Measurements from ENCODE around the gene SEMA3E.
"Not testable (repeated sequence)": the region's sequence is repeated elsewhere in the genome, so short reads cannot be mapped to it uniquely, and the experiment has no call there.

The SEMA3E gene

DNA sequence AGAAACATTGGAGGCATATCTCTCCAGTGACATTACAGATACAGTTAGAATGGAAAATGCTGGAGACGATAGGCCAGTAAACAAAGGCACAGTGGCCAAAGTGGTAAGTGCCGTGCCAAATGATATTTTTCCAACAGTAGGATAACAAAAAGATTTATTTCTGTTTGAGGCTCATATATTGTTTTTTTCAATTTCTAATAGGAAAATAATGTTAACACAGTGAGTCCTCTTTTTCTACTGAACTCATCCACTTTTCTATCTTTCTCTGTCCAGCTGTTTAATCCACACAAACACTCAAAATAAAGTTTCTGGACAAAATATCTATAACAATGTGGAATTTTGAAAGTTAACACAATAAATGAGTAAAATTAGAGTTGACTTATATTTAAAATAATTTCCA is 201.3 kb downstream of the SEMA3E start:
- DNase-seq, result no peak

DNA sequence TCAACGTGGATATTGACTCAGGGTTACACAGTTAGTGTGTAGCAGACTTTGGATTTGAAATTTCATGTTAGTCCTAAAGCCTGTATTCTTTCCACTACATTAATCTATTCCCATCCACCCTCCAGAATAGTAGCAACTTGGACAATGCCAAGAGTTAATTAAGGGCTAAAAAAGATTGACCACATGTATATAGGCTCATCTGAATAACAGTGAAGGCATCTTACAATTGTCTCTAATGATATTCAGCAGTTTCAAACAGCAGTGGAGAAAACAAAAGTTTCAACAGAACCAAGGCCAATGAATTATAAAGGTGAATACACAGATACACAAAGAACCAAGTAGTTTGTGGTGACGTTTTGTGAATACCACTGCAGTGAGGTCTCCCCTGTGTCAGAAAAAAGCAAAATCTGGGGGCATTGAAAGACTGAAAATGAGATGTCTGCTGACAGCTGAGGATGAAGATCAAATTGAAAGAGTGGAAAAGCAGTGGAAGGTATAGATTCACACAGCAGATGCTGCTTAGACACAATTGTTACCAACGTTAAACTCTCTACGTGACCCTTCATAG is 202.8 kb downstream of the SEMA3E start:
- DNase-seq, result no peak

DNA sequence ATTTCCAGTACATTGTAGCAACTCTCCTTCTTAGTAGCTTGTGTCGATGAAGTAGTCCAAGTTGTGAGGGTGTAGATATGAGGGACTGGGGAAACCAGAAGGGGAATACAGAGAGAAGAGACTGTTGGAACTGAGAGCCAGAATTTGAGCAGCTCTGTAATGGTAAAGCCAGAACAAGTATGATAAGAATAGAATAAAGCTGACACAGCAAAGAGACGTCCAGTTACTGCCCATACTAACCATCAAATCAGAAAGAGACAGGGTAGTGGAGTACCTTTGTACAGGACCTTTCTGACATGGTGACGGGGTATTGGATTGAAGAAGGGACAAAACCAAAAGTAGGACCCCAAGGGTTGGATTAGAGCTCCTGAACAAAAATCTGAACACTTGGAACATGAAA is 206.0 kb downstream of the SEMA3E start:
- DNase-seq, result no peak

DNA sequence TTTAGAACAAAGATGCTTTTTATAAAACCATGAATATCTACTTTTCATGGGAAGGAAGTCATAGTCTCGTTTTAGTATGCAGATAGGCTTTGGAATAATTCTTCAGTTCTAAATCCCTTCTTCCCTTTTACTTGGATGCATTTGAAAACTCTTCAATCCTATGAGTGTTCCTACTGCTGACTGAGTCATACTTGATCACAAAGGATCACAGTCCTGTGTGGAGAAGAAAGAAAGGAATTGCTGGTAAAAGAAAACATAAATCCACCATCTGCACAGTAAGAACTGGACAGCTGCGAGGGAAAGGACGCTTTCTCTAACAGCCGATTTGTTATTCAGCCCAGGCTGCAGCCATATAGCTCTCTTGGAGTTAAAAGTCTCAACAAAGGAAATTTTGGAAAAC is 209.9 kb downstream of the SEMA3E start:
- no peak for DNase-seq

DNA sequence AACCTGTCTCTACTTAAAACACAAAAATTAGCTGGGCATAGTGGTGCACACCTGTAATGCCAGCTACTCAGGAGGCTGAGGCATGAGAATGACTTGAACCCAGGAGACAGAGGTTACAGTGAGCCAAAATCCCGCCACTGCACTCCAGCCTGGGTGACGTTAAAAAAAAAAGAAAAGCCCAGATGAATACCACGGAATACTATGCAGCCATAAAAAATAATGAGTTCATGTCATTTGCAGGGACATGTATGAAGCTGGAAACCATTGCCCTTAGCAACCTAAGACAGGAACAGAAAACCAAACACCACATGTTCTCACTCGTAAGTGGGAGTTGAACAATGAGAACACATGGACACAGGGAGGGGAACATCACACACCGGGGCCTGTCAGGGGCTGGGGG is 218.7 kb downstream of the SEMA3E start:
- DNase-seq, result not testable (repeated sequence)

DNA sequence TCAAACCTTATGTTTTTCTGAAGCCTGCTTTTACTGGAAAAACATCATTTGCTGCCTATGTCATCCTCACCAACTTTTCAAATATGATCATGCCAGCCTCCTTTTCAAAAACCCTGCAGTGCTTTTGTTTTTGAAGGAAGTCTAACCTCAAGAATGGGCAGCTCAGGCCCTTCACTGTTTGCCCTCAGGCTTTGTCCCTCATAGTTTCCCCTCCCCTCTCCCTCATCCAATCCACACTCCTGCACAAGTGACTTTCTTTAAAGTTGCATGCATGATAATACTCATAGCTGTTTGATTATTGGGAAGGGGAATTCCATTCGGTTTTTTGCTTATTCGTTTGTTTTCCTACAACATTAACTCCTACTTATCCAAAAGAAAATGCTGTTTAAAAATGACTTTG is 219.4 kb downstream of the SEMA3E start:
- DNase-seq, result no peak

DNA sequence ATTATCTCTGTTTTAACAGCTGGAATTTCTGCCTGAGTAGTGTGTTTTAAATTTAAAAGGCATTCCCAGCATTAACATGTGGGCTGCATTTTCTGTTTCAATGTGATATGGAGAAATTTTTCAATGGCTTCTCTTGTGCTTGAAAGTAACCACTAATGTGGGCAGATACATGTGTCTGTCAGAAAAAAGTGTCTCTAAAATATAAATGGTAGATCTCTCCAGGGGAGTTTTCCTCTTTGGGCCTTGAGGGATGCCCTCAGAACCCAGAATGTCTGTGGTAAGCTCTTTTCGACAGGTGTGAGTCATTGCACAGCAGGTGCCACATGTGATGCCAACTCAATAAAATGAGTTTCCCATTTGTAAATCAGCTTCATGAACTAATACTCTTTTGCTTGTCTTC is 221.1 kb downstream of the SEMA3E start:
- no peak for DNase-seq

DNA sequence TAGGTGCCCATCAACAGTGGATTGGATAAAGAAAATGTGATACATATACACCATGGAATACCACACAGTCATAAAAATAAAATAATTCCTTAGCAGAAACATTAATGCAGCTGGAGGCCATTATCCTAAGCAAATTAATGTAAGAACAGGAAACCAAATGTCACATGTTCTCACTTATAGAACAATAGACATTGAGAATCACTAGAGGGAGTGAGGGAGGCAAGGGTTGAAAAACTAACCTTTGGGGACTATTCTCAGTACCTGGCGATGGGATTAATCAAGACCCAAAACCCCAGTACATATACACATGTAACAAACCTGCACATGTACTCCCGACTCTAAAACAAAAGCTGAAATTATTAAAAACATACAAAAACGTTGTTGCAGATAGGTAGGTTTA is 222.6 kb downstream of the SEMA3E start:
- DNase-seq, result no peak

DNA sequence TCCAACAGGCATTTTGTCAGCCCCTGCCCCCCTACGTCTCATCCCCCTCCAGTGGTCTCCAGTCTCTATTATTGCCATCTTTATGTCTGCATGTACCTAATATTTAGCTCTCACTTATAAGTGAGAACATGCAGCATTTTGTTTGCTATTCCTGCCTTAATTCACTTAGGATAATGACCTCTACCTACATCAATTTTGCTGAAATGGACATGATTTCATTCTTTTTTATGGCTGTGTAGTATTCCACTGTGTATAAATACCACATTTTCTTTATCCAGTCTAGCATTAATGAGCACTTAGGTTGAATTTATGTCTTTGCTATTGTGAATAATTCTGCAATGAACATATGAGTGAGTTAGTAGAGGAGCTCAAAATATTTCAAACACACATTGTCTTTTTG is 229.9 kb downstream of the SEMA3E start:
- DNase-seq, result no peak

DNA sequence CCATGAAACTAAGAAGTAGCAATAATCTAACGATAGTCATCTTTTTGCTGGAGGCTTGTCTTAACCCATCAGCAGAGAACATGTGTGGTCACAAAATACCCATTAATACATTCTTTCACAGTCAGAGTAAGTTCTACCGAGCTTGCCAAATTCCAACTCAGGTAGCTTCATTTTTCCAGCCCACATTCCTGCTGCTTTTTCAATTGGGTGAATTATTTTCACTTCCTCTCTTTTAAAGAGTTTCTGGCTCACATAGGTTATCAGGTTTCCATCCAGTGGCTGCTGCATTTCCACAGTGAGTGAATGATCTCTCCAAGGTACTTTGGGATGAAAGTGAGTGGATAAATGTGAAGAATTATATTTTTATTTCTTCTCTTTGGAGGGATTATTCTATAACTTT is 233.1 kb downstream of the SEMA3E start:
- no peak for DNase-seq

DNA sequence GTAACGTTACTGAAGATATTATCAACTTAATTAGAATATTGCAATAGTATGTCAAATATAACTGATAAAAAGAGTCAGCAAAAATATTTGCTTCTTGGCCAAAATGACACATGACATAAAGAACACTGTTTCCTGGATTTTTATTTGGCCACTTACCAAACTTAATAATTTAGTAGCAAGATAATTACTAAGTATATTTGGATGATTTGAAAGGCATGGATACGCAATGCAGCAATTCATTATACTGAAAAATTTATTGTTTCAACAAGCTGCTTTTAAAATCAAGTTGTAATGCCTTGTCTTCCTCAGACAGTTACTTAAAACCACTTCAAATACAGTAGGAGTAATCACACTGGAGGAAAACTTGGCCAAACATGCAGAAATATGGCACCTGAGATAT is 234.0 kb downstream of the SEMA3E start:
- DNase-seq, result no peak

DNA sequence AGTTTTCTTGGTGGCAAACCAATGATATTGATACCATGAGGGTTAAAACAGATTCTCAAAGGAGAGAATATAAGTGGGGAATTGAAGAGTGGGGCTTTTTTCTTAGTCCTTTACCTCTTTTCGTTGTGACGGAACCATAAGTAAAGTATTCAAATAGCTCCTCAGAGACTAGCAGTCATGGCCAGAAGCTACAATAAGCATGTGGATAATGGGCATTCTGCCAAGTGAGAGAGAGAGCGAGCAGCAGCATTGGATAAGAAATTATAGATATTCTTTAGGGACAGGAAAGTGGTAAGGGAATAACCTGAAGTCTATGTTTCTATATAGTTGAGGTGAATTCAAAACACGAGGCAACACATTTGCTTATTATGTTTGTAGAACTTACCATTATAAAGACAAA is 235.1 kb downstream of the SEMA3E start:
- DNase-seq, result no peak

DNA sequence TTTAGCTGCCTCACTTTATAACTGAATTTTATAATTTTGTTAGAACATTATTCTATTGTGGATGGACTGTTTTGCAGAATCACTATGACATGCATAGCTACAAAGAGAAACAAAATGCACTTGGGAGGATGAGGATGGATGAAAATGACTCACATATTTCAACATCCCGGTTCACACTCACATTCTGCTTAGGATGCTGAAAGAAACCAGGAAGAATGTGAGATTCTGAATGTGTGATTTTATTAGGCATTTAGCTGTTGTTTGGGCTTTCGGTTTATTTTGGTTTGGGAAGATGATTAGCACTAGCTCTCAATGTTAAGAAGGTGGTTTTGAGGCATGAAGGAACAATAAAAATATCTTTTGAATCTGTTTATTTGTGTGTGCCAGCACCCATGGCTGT is 235.5 kb downstream of the SEMA3E start:
- DNase-seq, result no peak

DNA sequence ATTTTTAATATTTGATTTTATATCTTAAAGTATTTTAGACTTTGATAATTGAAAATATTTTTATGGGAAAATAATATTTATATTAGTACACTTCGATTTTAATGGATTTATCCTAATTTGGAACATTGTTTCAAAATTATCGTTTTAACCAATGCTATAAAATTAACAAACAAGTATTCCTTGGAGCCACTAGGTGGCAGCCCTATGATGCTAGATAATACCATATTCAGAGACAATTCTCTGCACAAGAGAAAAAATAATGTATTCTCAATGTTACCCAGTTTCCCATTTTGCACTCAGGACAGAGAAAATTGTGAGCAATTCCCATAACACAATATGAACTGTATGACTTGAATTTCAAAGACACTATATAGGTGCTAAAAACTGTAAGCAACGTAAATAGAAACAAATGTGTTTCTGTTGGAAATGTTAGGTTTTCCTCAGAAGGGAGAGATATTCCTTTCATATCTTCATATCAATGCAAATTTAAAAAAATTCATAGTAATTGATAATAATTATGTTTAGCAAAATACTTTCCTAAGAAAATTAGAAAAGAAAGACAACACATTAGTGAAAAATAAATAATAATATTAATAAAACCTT is 237.8 kb downstream of the SEMA3E start:
- DNase-seq, result no peak

DNA sequence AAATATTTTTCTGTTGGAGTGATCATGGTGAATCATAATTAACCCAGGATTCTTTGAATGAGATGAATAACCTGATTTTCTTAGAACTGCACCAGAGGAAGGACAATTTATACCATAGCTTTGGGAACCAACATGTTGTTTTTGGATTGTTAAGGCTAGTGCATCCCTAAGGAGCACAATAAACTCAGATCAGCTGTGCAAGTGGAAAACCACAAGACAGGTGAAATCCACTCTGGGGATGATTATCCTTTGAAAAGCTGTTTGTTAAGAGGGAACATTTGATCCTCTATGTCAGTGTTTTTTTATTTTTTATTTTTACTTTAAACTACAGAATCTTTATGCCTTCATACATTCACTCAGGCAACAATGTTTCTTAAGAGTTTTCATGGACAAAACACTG is 254.2 kb downstream of the SEMA3E start:
- no peak for DNase-seq

DNA sequence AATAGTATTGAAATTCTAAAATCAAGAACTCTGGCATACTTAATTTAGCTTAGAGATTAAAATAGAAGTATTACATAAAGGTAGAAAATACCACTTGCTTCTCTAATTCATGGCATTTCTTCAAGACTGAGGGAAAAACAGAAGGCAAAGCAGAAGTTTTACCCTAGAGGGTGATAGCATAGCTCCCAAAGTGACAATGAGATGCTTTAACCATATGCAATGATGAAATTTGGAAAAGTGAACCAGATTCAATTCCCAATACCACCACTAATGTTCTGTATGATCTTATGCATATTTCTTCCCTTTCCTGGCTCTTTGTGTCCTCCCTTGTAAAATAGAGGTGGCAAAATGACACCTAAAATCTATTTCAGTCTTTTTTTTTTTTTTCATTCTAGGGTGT is 260.5 kb downstream of the SEMA3E start:
- DNase-seq, result no peak

DNA sequence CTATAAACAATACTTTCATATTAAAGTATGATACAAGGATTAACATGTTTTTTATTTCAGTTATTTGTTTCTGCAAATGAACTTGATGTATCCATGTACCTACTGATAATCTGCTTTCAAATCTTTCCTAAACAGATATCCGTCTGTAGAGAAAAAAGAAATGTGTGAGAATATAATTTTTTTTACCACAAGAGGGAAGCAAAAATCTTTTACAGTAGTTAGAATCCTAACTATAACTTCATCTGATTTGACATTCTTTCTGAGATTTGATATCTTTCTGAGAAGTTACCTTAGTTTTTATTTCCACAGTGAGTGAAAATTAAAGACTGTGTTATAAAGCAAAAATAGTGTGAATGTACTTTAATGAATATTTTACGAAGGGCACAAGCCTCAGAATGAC is 282.3 kb downstream of the SEMA3E start:
- no peak for DNase-seq

DNA sequence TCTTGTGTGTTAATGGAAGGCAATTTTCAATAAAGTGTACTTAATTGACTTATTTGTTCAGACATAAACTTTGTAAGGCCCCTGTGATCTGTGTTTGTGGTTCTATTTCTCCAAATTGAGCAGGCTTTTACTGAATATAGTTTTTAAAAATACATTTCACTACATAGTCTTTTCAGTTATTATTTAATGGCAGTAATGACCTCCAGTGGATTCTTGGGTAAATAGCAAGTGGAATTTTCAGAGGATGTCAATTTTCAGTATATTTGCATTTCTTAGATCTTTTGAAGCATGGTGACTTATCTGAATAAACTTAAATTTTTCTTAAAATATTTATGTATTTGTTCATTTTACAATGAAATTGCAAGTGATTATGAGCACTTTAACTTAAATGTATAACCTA is 283.2 kb downstream of the SEMA3E start:
- no peak for DNase-seq

DNA sequence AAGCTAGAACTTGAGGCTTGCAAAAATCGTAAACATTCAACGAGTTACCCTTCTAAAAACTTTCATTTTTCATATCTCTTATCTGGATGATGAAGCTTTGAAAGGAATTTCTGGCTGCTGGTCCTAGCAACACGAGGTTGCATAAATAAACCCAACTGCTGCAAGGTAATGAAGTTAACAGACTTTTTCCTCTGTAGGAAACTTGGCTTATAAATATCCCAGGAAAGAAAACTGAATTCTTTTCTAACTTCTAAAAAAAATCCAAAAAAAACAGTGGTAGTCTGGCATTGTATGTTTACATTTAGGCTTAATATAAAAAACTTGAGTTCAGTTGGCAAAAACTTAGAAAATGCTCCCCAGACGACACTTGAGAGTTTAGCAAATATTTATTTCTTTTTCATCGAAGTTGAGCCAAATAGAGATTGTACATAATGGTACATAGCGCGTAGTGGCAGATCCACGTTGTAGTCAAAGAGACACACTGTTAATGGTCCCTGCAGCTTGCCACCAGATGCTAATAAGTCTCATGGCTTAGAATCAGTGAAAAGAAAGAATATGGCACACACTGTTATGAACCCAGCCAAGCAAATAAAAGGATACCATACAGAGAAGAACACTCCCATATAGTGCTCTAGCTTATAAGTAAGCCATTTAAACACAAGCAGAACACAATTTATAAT is 285.9 kb downstream of the SEMA3E start:
- DNase-seq, result no peak

DNA sequence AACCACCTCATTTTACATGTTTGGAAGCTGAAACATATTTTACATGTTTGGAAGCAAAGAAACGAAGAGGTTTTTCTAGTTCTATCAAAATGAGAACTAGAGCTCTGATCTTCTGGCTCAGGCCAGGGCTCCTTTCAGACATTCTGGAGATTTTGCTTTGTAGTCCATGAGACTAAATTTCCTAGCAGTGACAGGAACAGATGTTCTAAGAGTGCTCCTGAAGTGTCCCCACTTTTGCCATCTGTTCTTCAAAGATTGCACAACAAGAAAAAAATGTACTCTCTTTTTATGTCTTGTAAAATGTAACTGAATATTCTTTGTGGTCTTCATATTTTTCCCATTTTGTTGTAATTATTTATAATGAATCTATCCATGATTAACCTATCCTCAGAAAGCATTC is 289.8 kb downstream of the SEMA3E start:
- DNase-seq, result no peak

DNA sequence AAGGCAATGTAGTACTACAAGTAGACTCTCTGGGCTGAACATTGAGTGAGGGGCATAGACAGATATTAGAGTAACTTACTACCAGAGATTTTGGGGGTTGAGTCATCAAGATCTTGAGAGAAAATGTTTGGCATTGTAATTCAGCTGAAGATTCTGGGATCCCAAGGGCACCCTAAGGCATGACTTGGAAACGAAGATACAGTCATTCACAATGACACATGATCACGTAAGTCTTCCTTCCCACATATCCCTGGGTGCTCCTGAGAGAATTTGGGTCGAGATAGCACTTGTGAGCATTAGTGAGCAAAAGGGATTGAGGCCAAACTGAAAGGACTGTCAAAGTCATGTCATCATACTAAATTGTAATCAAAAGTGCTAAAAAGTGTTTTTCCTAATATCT is 293.8 kb downstream of the SEMA3E start:
- DNase-seq, result no peak

DNA sequence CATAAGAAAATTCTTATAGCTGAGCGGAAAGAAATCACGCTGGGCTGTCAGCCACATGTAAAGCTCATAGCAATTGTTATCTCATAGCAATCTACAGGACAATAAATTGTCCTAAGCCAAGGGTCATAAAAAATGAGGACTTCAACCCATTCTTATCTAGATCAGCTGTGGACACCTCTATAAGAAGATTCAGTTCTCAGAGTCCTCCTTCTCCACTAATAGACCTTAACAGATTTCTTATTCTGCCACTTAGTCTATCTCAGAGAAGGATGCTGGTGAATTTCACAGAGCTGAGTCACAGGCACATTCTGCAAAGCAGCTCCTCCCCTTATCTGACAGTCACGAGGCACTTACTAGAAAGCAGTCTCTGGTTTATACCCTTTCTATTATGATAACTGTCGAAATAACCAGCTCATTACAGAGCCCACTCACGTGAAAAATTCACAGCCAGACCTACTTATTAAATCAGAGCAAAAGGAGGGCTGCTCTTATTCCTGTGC is 300.9 kb downstream of the SEMA3E start:
- DNase-seq, result no peak

DNA sequence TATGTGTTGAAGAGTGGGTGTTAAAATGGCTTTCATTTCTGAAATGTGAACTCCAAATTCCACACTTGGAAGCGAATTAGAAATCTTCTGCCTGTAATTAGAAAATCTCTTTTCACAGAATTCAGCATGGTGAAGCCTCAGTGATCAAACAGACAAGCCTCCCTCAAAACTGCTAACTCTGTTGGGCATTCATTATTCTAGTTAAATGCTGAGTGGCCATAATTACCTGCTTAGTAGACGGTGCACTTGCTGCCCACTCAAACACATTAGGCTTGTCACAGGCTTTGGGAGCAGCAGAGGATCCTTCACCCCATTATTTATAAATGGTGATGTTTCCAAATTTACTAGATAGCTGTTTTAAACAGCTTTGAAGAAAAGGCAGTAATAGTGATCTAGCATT is 309.0 kb downstream of the SEMA3E start:
- no peak for DNase-seq

DNA sequence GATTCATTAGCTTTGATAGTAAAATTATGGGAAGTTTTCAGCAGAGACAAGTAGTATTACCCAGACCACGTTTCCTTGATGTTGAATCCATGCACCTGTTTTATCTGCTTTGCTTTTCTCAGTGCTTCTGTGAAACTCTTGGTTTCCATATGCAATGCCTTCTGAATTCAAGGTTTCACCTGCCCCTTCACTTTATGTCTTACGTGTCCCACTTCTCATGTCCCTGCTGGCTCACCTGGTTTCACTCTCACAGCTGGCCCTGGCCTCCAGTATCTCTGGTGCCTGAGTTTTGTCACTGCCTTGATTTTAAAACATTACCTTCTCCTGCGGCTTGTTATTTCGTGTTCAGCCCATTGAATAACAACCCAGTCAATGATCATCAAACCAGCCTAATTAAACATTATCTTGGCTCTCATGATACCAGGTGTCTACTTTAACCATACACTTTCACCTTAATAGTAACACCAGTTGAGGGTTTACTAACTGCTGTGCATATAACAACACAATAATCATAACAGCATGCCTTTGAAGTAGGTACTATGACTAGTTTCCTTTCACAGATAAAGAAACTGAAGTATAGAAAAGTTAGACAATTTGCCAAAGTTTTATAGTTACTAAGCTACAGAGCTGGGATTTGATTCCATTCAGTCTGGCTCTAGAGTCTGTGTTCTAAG is 310.5 kb downstream of the SEMA3E start:
- DNase-seq, result no peak
